Progenitor cell of endocrine pancreas (in vitro differentiated cells): ENCODE measurements around the gene RCOR1. TPM values are rescaled to one million over a fixed set of nuclear protein-coding genes. Genes with fewer than 3 reads are reported as not detected.

Source experiments
- DNase-seq: peaks from one replicate; pipeline ENCODE4 v3.0.0; 2021; ENCODE audit warnings: low spot score; ENCODE audit not compliant: unreplicated experiment
- H3K27ac Mint-ChIP-seq: 2 replicates; pipeline ENCODE4 v1.8.0; 2021; ENCODE audit warnings: mild to moderate bottlenecking, moderate library complexity, mixed read lengths
- H3K27me3 Mint-ChIP-seq: 2 replicates; pipeline ENCODE4 v1.8.0; 2021; ENCODE audit warnings: mixed read lengths
- H3K36me3 Mint-ChIP-seq: 2 replicates; pipeline ENCODE4 v1.8.0; 2022; ENCODE audit warnings: mixed read lengths; ENCODE audit not compliant: insufficient read depth
- H3K4me1 Mint-ChIP-seq: 2 replicates; pipeline ENCODE4 v1.8.0; 2021; ENCODE audit warnings: low read depth, mixed read lengths
- H3K4me3 Mint-ChIP-seq: 2 replicates; pipeline ENCODE4 v1.8.0; 2021; ENCODE audit warnings: low read depth, mild to moderate bottlenecking, moderate library complexity, mixed read lengths
- H3K9me3 Mint-ChIP-seq: 2 replicates; pipeline ENCODE4 v1.8.0; 2021; ENCODE audit warnings: low read depth, mixed read lengths
- total RNA-seq: library from RNA; stranded (reverse); gene quantifications from 2 replicates; pipeline ENCODE4 v1.2.1, GENCODE V29; 2021
- TF ChIP-seq, protein P1 (sequence below): fragments of 200-600 bp; sonication (generic); IDR thresholded peaks from one replicate; pipeline ENCODE4 v1.5.0; 2021; ENCODE audit warnings: antibody characterized with exemption, mild to moderate bottlenecking; ENCODE audit not compliant: unreplicated experiment

Gene RCOR1
- total RNA-seq, 1 donor from 2014 or later, result 41.9 TPM

DNA sequence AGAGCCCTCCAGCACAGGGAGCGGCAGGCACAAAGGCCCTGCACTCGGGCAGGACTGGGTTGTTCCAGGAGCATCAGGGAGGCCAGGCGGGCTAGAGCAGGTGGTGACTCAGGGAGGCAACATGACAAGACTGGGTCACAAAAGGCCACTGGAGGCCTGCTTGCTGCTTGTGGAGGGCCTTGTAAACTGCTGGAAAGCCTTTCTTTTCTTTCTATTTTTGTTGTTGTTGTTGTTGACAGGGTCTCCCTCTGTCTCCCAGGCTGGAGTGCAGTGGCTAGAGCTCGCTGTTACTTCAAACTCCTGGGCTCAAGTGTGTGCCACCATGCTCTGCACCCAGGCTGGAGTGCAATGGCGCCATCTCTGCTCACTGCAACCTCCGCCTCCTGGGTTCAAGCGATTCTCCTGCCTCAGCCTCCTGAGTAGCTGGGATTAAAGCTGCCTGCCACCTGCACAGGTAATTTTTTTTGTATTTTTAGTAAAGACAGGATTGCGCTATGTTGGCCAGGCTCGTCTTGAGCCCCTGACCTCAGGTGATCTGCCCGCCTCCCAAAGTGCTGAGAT lies 11.8 kb upstream of the RCOR1 start:
- DNase-seq, result no peak
- no peaks in the 10 kb centered on the region for H3K9me3 Mint-ChIP-seq
- no peak overlapping the region for H3K4me3 Mint-ChIP-seq
- H3K27ac Mint-ChIP-seq, result no peak overlapping the region
- TF ChIP-seq, protein P1, sequence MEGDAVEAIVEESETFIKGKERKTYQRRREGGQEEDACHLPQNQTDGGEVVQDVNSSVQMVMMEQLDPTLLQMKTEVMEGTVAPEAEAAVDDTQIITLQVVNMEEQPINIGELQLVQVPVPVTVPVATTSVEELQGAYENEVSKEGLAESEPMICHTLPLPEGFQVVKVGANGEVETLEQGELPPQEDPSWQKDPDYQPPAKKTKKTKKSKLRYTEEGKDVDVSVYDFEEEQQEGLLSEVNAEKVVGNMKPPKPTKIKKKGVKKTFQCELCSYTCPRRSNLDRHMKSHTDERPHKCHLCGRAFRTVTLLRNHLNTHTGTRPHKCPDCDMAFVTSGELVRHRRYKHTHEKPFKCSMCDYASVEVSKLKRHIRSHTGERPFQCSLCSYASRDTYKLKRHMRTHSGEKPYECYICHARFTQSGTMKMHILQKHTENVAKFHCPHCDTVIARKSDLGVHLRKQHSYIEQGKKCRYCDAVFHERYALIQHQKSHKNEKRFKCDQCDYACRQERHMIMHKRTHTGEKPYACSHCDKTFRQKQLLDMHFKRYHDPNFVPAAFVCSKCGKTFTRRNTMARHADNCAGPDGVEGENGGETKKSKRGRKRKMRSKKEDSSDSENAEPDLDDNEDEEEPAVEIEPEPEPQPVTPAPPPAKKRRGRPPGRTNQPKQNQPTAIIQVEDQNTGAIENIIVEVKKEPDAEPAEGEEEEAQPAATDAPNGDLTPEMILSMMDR, result no peak
- no peaks in the 10 kb centered on the region for H3K36me3 Mint-ChIP-seq
- no peaks in the 10 kb centered on the region for H3K27me3 Mint-ChIP-seq
- peaks cover 9% of the 10 kb centered on the region for H3K4me1 Mint-ChIP-seq

- Mint-ChIP-seq H3K36me3 (no peaks in the 10 kb centered on the region), H3K4me1 (peaks cover 12% of the 10 kb centered on the region), H3K9me3 (no peaks in the 10 kb centered on the region), H3K27ac (no peak overlapping the region), H3K4me3 (no peak overlapping the region), H3K27me3 (no peaks in the 10 kb centered on the region)
- no peak for DNase-seq
- TF ChIP-seq, protein P1, result no peak
These were observed 11.3 kb upstream of the RCOR1 start for GRCh38 chr14:102581193-102581592.

DNA sequence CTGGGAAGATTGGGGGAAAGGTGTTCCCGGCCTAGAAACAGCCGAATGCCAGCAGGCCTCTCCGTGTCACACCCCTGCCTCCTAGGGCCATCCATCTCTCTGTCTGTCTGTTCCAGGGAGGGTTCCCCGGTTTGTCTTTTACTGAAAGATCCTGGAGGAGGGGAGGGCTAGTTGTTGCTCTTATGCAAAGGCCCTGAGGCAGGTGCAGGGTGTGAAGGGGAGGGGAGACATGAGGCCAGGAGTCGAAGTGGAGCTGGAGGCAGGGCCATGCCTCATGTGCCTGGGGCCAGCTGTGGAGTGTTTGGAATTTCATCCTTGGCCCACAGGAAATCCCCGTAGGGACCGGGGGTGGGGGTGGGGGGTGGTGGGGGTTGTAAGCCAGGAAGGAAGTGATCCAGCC lies 8.7 kb upstream of the RCOR1 start:
- H3K9me3 Mint-ChIP-seq, result no peaks in the 10 kb centered on the region
- TF ChIP-seq, protein P1, result no peak
- DNase-seq, result no peak
- H3K27me3 Mint-ChIP-seq, result no peaks in the 10 kb centered on the region
- H3K4me1 Mint-ChIP-seq, result peaks cover 12% of the 10 kb centered on the region
- no peaks in the 10 kb centered on the region for H3K36me3 Mint-ChIP-seq
- no peak overlapping the region for H3K27ac Mint-ChIP-seq
- H3K4me3 Mint-ChIP-seq, result no peak overlapping the region

GRCh38 chr14:102584871-102585869 lies 7.3 kb upstream of the RCOR1 start:
- no peaks in the 10 kb centered on the region for H3K36me3 Mint-ChIP-seq
- peak overlapping the region; percentile 84 for H3K27ac Mint-ChIP-seq
- no peaks in the 10 kb centered on the region for H3K9me3 Mint-ChIP-seq
- H3K4me3 Mint-ChIP-seq, result no peak overlapping the region
- DNase-seq, result peak; percentile 21
- no peaks in the 10 kb centered on the region for H3K27me3 Mint-ChIP-seq
- TF ChIP-seq, protein P1, result no peak
- peaks cover 21% of the 10 kb centered on the region for H3K4me1 Mint-ChIP-seq

DNA sequence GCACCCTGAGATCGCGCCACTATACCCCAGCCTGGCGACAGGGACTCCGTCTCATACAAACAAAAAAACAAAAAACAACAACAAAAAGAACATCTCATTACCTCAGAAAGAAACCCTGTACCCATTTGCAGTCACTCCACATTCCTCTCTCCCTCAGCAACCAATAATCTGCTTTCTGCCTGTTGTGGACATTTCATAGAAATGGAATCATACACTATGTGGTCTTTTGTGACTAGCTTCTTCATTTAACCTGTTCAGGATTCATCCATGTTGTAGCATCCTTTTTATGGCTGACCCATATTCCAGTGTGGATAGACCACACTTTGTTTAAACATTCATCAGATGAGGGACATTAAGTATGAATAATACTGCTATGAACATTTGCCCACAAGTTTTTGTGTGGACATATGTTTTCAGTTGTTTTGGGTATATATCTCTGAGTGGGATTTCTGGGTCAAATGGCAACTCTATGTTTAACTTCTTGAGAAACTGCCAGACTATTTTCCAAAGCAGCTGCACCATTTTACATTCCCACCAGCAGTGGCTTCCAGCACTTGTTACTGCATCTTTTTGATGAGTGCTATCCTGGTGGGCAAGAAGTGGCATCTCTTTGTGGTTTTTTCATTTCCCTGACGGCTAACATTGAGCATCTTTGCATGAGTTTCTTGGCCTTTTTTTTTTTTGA lies 5.9 kb upstream of the RCOR1 start:
- no peaks in the 10 kb centered on the region for H3K9me3 Mint-ChIP-seq
- no peaks in the 10 kb centered on the region for H3K27me3 Mint-ChIP-seq
- TF ChIP-seq, protein P1, result no peak
- no peak overlapping the region for H3K27ac Mint-ChIP-seq
- DNase-seq, result no peak
- no peaks in the 10 kb centered on the region for H3K36me3 Mint-ChIP-seq
- H3K4me3 Mint-ChIP-seq, result no peak overlapping the region
- H3K4me1 Mint-ChIP-seq, result peaks cover 30% of the 10 kb centered on the region
